ENCODE data around the gene DDX51.

DNA sequence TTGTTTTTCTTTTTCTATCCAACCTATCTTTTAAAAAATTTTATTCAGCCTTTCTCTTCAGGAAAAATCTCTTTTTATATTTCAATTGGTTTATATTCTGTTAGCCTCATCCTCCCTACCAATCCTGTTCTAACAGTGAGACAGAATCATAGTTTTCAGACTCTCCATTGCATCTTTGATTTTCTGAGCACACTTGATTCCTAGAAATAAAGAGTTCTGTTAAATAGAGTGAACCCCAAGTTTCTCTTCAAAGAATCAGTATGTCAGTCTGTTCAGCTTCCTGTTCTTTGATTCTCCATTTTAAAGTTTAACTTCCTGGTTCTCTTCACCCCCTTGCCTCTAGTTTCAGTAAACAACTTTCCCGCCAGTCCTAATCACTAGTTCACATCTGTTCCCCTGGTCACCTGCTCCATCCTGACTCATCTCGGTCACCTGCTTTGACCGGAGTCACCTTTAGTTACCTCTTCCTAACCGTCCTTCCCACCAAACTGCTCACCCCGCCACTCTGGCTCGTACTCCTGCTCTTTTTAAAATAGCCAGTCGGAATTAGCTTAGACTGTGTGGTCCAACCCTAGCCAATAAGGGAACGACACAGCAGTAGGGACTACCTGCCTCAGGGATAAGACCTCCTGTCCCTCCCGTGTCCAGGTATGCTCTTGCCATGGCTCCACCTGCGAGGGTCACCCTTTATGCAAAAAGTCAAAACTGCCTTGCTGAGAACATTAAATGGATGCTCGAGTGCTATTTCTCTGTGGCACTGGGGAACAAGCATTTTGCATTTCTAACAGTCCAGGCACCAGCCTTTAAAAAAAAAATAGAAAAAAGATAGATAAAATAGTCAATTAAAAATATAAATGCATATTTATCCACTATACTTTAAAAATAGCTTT is 48.4 kb downstream of the DDX51 start:
- TF ChIP-seq, protein P1, sequence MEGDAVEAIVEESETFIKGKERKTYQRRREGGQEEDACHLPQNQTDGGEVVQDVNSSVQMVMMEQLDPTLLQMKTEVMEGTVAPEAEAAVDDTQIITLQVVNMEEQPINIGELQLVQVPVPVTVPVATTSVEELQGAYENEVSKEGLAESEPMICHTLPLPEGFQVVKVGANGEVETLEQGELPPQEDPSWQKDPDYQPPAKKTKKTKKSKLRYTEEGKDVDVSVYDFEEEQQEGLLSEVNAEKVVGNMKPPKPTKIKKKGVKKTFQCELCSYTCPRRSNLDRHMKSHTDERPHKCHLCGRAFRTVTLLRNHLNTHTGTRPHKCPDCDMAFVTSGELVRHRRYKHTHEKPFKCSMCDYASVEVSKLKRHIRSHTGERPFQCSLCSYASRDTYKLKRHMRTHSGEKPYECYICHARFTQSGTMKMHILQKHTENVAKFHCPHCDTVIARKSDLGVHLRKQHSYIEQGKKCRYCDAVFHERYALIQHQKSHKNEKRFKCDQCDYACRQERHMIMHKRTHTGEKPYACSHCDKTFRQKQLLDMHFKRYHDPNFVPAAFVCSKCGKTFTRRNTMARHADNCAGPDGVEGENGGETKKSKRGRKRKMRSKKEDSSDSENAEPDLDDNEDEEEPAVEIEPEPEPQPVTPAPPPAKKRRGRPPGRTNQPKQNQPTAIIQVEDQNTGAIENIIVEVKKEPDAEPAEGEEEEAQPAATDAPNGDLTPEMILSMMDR (conservative IDR thresholded peaks at IDR 0.05; ENCODE audit: low read depth, low read length), result no peak
- TF ChIP-seq EZH2 (IDR thresholded peaks at IDR 0.05; ENCODE audit: low read length, unreplicated experiment), result no peak

Data from PC-3 (cell line).